GM23338 (cell line): ENCODE measurements around the gene NUP205. TPM values are rescaled to one million over a fixed set of nuclear protein-coding genes. Genes with fewer than 3 reads are reported as not detected.

Experiments used
- ATAC-seq: fragments of 200-7000 bp; cut with Tn5 transposase; 3 replicates; pipeline ENCODE4 v1.9.1; 2020
- DNase-seq: peaks from one replicate; pipeline ENCODE4 v3.0.0-alpha.2; 2015; ENCODE audit warnings: low spot score
- H2AFZ ChIP-seq: fragments of 200-600 bp; sonication (generic); 2 replicates; pipeline ENCODE4 v1.8.0; 2016; ENCODE audit warnings: antibody characterized with exemption, mild to moderate bottlenecking, moderate library complexity
- H3F3A ChIP-seq: fragments of 200-600 bp; sonication (generic); replicated peaks from 2 replicates; pipeline ENCODE4 v1.8.0; 2017; ENCODE audit warnings: antibody characterized with exemption, mixed run types, low read depth
- H3K27ac ChIP-seq: fragments of 200-600 bp; sonication (generic); 2 replicates; pipeline ENCODE4 v1.6.1; 2016; ENCODE audit warnings: low read depth
- H3K27me3 ChIP-seq: fragments of 200-600 bp; sonication (generic); 2 replicates; pipeline ENCODE4 v1.8.0; 2016; ENCODE audit warnings: mild to moderate bottlenecking, mixed run types, moderate library complexity; ENCODE audit not compliant: insufficient read depth
- H3K36me3 ChIP-seq: fragments of 200-600 bp; sonication (generic); 2 replicates; pipeline ENCODE4 v1.8.0; 2016; ENCODE audit warnings: mild to moderate bottlenecking; ENCODE audit not compliant: insufficient read depth
- H3K4me1 ChIP-seq: fragments of 200-600 bp; sonication (generic); 2 replicates; pipeline ENCODE4 v1.8.0; 2016; ENCODE audit warnings: mild to moderate bottlenecking, moderate library complexity; ENCODE audit not compliant: insufficient read depth
- H3K4me2 ChIP-seq: fragments of 200-600 bp; sonication (generic); 2 replicates; pipeline ENCODE4 v1.7.1; 2017; ENCODE audit warnings: mixed run types
- H3K4me3 ChIP-seq: fragments of 200-600 bp; sonication (generic); 2 replicates; pipeline ENCODE4 v1.6.1; 2016; ENCODE audit warnings: mixed run types
- H3K79me2 ChIP-seq: fragments of 200-600 bp; sonication (generic); replicated peaks from 2 replicates; pipeline ENCODE4 v1.8.0; 2017; ENCODE audit warnings: mild to moderate bottlenecking; ENCODE audit not compliant: insufficient read depth
- H3K9me2 ChIP-seq: fragments of 200-600 bp; sonication (generic); 2 replicates; pipeline ENCODE4 v1.8.0; 2017; ENCODE audit not compliant: insufficient read depth
- H4K20me1 ChIP-seq: fragments of 200-600 bp; sonication (generic); replicated peaks from 2 replicates; pipeline ENCODE4 v1.8.0; 2017; ENCODE audit warnings: mild to moderate bottlenecking; ENCODE audit not compliant: insufficient read depth
- H3K27ac Mint-ChIP-seq: 2 replicates; pipeline ENCODE4 v1.8.0; 2020; ENCODE audit warnings: inconsistent platforms, mild to moderate bottlenecking, moderate library complexity, mixed read lengths
- H3K27me3 Mint-ChIP-seq: 3 replicates; pipeline ENCODE4 v1.8.0; 2022; ENCODE audit warnings: low read depth, mild to moderate bottlenecking, moderate library complexity, mixed read lengths, inconsistent platforms; ENCODE audit not compliant: insufficient read depth, poor library complexity
- H3K36me3 Mint-ChIP-seq: 3 replicates; pipeline ENCODE4 v1.8.0; 2021; ENCODE audit warnings: low read depth, mild to moderate bottlenecking, inconsistent platforms, moderate library complexity, mixed read lengths
- H3K4me1 Mint-ChIP-seq: 3 replicates; pipeline ENCODE4 v1.8.0; 2020; ENCODE audit warnings: mild to moderate bottlenecking, inconsistent platforms, mixed read lengths
- H3K4me3 Mint-ChIP-seq: 3 replicates; pipeline ENCODE4 v1.8.0; 2021; ENCODE audit warnings: moderate library complexity, mild to moderate bottlenecking, inconsistent platforms, mixed read lengths
- H3K9me3 Mint-ChIP-seq: 3 replicates; pipeline ENCODE4 v1.8.0; 2020; ENCODE audit warnings: moderate library complexity, mild to moderate bottlenecking, inconsistent platforms, mixed read lengths
- CREB1 ChIP-seq: fragments of 250-450 bp; sonication (Bioruptor Pico); IDR thresholded peaks from 2 replicates; pipeline ENCODE4 v1.5.0; 2020; ENCODE audit warnings: low read depth, mild to moderate bottlenecking, moderate library complexity
- EZH2 ChIP-seq: fragments of 200-600 bp; sonication (generic); IDR thresholded peaks from one replicate; pipeline ENCODE4 v1.8.0; 2017; ENCODE audit warnings: antibody characterized with exemption, mild to moderate bottlenecking, low read depth; ENCODE audit not compliant: unreplicated experiment
- EZH2phosphoT487 ChIP-seq: fragments of 200-600 bp; sonication (generic); IDR thresholded peaks from one replicate; pipeline ENCODE4 v1.8.1; 2018; ENCODE audit warnings: antibody characterized with exemption; ENCODE audit not compliant: unreplicated experiment
- JUNB ChIP-seq: IDR thresholded peaks from one replicate; pipeline ENCODE4 v1.6.1; 2016; ENCODE audit warnings: antibody characterized with exemption; ENCODE audit not compliant: unreplicated experiment
- NANOG ChIP-seq: IDR thresholded peaks from 2 replicates; pipeline ENCODE4 v1.6.1; 2016; ENCODE audit warnings: antibody characterized with exemption, borderline replicate concordance
- POLR2AphosphoS5 ChIP-seq: IDR thresholded peaks from 2 replicates; pipeline ENCODE4 v1.6.1; 2016; ENCODE audit warnings: antibody characterized with exemption, low read depth
- STAT1 ChIP-seq: IDR thresholded peaks from one replicate; pipeline ENCODE4 v1.6.1; 2016; ENCODE audit warnings: antibody characterized with exemption; ENCODE audit not compliant: unreplicated experiment
- ZNF114 ChIP-seq: fragments of 250-450 bp; sonication (Bioruptor Pico); IDR thresholded peaks from 2 replicates; pipeline ENCODE4 v1.5.0; 2020; ENCODE audit warnings: mild to moderate bottlenecking, moderate library complexity
- polyA plus RNA-seq: library from polyadenylated mRNA; unstranded; fragments of >200 nt; fragmentation: Nextera tagmentation; extraction: Ambion mirVana; gene quantifications from 2 replicates; pipeline ENCODE4 v1.2.1, GENCODE V29; 2016
- total RNA-seq: library from RNA; depleted of rRNA; stranded (reverse); fragments of >200 nt; shearing (Covaris generic); gene quantifications from 2 replicates; pipeline ENCODE4 v1.2.3, GENCODE V29; 2014
- TF ChIP-seq, protein P1 (sequence below): IDR thresholded peaks from one replicate; pipeline ENCODE4 v1.6.1; 2018; ENCODE audit warnings: antibody characterized with exemption; ENCODE audit not compliant: unreplicated experiment
- TF ChIP-seq, protein P2 (sequence below): IDR thresholded peaks from 2 replicates; pipeline ENCODE4 v1.6.1; 2016; ENCODE audit warnings: antibody characterized with exemption
- TF ChIP-seq, protein P3 (sequence below): fragments of 250-450 bp; sonication (Bioruptor Pico); IDR thresholded peaks from 2 replicates; pipeline ENCODE4 v1.5.0; 2020; ENCODE audit warnings: mild to moderate bottlenecking, moderate library complexity

Gene NUP205
- total and polyA plus RNA-seq, 2 experiments from 2014 or later, result 150 to 212 TPM

DNA sequence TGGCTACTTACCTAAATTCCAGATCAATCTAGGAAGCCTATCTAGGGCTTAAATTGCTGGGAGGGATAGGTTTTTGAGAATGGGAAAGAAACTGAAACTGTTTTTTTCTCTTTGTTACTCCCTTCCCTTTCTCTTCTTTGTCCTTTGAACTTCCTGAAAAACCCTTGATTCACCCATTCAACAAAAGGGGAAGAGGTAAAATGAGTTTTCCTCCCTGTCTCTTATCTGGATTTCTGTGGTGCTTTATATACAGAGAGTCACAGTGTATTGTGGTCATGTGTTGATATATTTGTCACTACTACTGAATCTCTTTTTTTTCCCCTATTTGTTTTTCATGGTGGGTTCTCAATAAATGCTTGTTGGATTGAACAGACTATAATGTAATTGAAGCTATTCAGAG is 19.8 kb upstream of the NUP205 start (continued):
- TF ChIP-seq STAT1 (no peak), ZNF114 (no peak), POLR2AphosphoS5 (no peak), JUNB (no peak), CREB1 (CRISPR knock-in tag) (no peak), NANOG (no peak)
- TF ChIP-seq, protein P1, sequence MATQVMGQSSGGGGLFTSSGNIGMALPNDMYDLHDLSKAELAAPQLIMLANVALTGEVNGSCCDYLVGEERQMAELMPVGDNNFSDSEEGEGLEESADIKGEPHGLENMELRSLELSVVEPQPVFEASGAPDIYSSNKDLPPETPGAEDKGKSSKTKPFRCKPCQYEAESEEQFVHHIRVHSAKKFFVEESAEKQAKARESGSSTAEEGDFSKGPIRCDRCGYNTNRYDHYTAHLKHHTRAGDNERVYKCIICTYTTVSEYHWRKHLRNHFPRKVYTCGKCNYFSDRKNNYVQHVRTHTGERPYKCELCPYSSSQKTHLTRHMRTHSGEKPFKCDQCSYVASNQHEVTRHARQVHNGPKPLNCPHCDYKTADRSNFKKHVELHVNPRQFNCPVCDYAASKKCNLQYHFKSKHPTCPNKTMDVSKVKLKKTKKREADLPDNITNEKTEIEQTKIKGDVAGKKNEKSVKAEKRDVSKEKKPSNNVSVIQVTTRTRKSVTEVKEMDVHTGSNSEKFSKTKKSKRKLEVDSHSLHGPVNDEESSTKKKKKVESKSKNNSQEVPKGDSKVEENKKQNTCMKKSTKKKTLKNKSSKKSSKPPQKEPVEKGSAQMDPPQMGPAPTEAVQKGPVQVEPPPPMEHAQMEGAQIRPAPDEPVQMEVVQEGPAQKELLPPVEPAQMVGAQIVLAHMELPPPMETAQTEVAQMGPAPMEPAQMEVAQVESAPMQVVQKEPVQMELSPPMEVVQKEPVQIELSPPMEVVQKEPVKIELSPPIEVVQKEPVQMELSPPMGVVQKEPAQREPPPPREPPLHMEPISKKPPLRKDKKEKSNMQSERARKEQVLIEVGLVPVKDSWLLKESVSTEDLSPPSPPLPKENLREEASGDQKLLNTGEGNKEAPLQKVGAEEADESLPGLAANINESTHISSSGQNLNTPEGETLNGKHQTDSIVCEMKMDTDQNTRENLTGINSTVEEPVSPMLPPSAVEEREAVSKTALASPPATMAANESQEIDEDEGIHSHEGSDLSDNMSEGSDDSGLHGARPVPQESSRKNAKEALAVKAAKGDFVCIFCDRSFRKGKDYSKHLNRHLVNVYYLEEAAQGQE, result no peak

GRCh38 chr7:135538376-135538775 is 19.3 kb upstream of the NUP205 start:
- no peak overlapping the region for H3K4me3 Mint-ChIP-seq
- TF ChIP-seq, protein P1, result no peak
- TF ChIP-seq STAT1 (no peak), ZNF114 (no peak), JUNB (no peak), CREB1 (CRISPR knock-in tag) (no peak), NANOG (no peak), EZH2 (no peak), POLR2AphosphoS5 (no peak), EZH2phosphoT487 (no peak)
- TF ChIP-seq, protein P2, sequence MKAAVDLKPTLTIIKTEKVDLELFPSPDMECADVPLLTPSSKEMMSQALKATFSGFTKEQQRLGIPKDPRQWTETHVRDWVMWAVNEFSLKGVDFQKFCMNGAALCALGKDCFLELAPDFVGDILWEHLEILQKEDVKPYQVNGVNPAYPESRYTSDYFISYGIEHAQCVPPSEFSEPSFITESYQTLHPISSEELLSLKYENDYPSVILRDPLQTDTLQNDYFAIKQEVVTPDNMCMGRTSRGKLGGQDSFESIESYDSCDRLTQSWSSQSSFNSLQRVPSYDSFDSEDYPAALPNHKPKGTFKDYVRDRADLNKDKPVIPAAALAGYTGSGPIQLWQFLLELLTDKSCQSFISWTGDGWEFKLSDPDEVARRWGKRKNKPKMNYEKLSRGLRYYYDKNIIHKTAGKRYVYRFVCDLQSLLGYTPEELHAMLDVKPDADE, result no peak
- TF ChIP-seq, protein P3, sequence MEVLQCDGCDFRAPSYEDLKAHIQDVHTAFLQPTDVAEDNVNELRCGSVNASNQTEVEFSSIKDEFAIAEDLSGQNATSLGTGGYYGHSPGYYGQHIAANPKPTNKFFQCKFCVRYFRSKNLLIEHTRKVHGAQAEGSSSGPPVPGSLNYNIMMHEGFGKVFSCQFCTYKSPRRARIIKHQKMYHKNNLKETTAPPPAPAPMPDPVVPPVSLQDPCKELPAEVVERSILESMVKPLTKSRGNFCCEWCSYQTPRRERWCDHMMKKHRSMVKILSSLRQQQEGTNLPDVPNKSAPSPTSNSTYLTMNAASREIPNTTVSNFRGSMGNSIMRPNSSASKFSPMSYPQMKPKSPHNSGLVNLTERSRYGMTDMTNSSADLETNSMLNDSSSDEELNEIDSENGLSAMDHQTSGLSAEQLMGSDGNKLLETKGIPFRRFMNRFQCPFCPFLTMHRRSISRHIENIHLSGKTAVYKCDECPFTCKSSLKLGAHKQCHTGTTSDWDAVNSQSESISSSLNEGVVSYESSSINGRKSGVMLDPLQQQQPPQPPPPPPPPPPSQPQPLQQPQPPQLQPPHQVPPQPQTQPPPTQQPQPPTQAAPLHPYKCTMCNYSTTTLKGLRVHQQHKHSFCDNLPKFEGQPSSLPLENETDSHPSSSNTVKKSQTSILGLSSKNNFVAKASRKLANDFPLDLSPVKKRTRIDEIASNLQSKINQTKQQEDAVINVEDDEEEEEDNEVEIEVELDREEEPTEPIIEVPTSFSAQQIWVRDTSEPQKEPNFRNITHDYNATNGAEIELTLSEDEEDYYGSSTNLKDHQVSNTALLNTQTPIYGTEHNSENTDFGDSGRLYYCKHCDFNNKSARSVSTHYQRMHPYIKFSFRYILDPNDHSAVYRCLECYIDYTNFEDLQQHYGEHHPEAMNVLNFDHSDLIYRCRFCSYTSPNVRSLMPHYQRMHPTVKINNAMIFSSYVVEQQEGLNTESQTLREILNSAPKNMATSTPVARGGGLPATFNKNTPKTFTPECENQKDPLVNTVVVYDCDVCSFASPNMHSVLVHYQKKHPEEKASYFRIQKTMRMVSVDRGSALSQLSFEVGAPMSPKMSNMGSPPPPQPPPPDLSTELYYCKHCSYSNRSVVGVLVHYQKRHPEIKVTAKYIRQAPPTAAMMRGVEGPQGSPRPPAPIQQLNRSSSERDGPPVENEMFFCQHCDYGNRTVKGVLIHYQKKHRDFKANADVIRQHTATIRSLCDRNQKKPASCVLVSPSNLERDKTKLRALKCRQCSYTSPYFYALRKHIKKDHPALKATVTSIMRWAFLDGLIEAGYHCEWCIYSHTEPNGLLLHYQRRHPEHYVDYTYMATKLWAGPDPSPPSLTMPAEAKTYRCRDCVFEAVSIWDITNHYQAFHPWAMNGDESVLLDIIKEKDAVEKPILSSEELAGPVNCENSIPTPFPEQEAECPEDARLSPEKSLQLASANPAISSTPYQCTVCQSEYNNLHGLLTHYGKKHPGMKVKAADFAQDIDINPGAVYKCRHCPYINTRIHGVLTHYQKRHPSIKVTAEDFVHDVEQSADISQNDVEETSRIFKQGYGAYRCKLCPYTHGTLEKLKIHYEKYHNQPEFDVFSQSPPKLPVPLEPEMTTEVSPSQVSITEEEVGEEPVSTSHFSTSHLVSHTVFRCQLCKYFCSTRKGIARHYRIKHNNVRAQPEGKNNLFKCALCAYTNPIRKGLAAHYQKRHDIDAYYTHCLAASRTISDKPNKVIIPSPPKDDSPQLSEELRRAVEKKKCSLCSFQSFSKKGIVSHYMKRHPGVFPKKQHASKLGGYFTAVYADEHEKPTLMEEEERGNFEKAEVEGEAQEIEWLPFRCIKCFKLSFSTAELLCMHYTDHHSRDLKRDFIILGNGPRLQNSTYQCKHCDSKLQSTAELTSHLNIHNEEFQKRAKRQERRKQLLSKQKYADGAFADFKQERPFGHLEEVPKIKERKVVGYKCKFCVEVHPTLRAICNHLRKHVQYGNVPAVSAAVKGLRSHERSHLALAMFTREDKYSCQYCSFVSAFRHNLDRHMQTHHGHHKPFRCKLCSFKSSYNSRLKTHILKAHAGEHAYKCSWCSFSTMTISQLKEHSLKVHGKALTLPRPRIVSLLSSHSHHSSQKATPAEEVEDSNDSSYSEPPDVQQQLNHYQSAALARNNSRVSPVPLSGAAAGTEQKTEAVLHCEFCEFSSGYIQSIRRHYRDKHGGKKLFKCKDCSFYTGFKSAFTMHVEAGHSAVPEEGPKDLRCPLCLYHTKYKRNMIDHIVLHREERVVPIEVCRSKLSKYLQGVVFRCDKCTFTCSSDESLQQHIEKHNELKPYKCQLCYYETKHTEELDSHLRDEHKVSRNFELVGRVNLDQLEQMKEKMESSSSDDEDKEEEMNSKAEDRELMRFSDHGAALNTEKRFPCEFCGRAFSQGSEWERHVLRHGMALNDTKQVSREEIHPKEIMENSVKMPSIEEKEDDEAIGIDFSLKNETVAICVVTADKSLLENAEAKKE (CRISPR knock-in tag), result no peak

More at GRCh38 chr7:135538376-135538775, 19.3 kb upstream of the NUP205 start:
- no peak overlapping the region for H3K4me2 ChIP-seq
- DNase-seq (no peak), ATAC-seq (no peak)
- H3K36me3 ChIP-seq, result no peaks in the 10 kb centered on the region
- no peaks in the 10 kb centered on the region for H3K27me3 ChIP-seq
- no peaks in the 10 kb centered on the region; the same call in 1 of the 2 replicates for H3K4me1 ChIP-seq
- no peak overlapping the region for H3K27ac ChIP-seq
- Mint-ChIP-seq H3K9me3 (no peaks in the 10 kb centered on the region), H3K27ac (no peak overlapping the region), H3K36me3 (no peaks in the 10 kb centered on the region), H3K4me1 (peaks cover 3% of the 10 kb centered on the region; the same call in 1 of the 3 replicates), H3K27me3 (no peaks in the 10 kb centered on the region)
- H3K79me2 ChIP-seq, result no peaks in the 10 kb centered on the region
- no peak overlapping the region for H3K4me3 ChIP-seq
- no peaks in the 10 kb centered on the region for H4K20me1 ChIP-seq
- no peaks in the 10 kb centered on the region for H3K9me2 ChIP-seq
- H3F3A ChIP-seq, result no peaks in the 10 kb centered on the region
- H2AFZ ChIP-seq, result peak overlapping the region; percentile 78; the same call in 1 of the 2 replicates
